CD4-positive, alpha-beta T cell (primary cell): ENCODE data around the gene BLM. TPM values are rescaled to one million over a fixed set of nuclear protein-coding genes. Genes with fewer than 3 reads are reported as not detected.
A peak's percentile ranks its signal among the peaks of the same experiment; 100 is the strongest.

Experiments used
- ATAC-seq: fragments of 200-7000 bp; cut with Tn5 transposase; one replicate; pipeline ENCODE4 v1.10.0; 2022; ENCODE audit warnings: mild to moderate bottlenecking; ENCODE audit not compliant: poor library complexity
- CTCF ChIA-PET: fragments of 350-600 bp; sonication (Branson Sonifier 250); formaldehyde crosslinking; loops from one replicate; lab custom pipeline; 2021; ENCODE audit warnings: antibody characterized with exemption, inconsistent platforms; lab: Charles Lee
- POLR2A ChIA-PET: fragments of 350-600 bp; sonication (Branson Sonifier 250); formaldehyde crosslinking; loops from one replicate; lab custom pipeline; 2021; ENCODE audit warnings: antibody characterized with exemption, inconsistent platforms; lab: Charles Lee
- DNase-seq, 14 experiments: peaks; one replicate each; pipeline ENCODE4 v3.0.0-alpha.2; 2013 to 2020; ENCODE audit warnings: mixed read lengths in 2 of 14
- H3K27ac ChIP-seq, 2 donors: one replicate each; pipeline versions ENCODE4 v1.5.1 to v1.7.0; 2013; ENCODE audit warnings: low read length in 2 of 2, low read depth in 1 of 2, mild to moderate bottlenecking in 1 of 2
- H3K27me3 ChIP-seq, 2 experiments: 1 replicate in 1 of 2; 2 replicates in 1 of 2; pipeline versions ENCODE4 v1.6.1 to v1.7.0; 2013; ENCODE audit warnings: low read length in 2 of 2, control low read depth in 1 of 2, mild to moderate bottlenecking in 1 of 2, moderate library complexity in 1 of 2; ENCODE audit not compliant: insufficient read depth in 2 of 2, control insufficient read depth in 1 of 2
- H3K36me3 ChIP-seq: one replicate; pipeline ENCODE4 v1.6.1; 2013; ENCODE audit warnings: low read length, control low read depth; ENCODE audit not compliant: insufficient read depth
- H3K4me1 ChIP-seq: one replicate; pipeline ENCODE4 v1.6.1; 2013; ENCODE audit warnings: low read length, control low read depth; ENCODE audit not compliant: insufficient read depth
- H3K4me3 ChIP-seq: one replicate; pipeline ENCODE4 v1.5.1; 2013; ENCODE audit warnings: mild to moderate bottlenecking, low read length, moderate library complexity
- H3K9me3 ChIP-seq, 2 experiments: 1 replicate in 1 of 2; 2 replicates in 1 of 2; pipeline versions ENCODE4 v1.6.1 to v1.7.0; 2013; ENCODE audit warnings: low read length in 2 of 2, mild to moderate bottlenecking in 2 of 2, control low read depth in 1 of 2, moderate library complexity in 1 of 2; ENCODE audit not compliant: control insufficient read depth in 1 of 2, insufficient read depth in 1 of 2
- H3K27ac Mint-ChIP-seq: one replicate; pipeline ENCODE4 v1.8.0; 2020; ENCODE audit warnings: mixed read lengths
- H3K27me3 Mint-ChIP-seq: one replicate; pipeline ENCODE4 v1.8.0; 2021; ENCODE audit warnings: mixed read lengths
- H3K36me3 Mint-ChIP-seq: one replicate; pipeline ENCODE4 v1.8.0; 2021; ENCODE audit warnings: low read depth, mixed read lengths
- H3K4me1 Mint-ChIP-seq: one replicate; pipeline ENCODE4 v1.8.0; 2021; ENCODE audit warnings: low read depth, mixed read lengths
- H3K4me3 Mint-ChIP-seq: one replicate; pipeline ENCODE4 v1.8.0; 2020; ENCODE audit warnings: mild to moderate bottlenecking, mixed read lengths
- H3K9me3 Mint-ChIP-seq: one replicate; pipeline ENCODE4 v1.8.0; 2020; ENCODE audit warnings: mixed read lengths
- intact Hi-C, 2 experiments: fragments of 100-400 bp; cut with DNase I in 1 of 2; cut with micrococcal nuclease in 1 of 2; formaldehyde crosslinking; loops; one replicate each; pipeline versions ENCODE4 v1.15.1 to v1.9.0; 2023 to 2025; cut with DNase I, micrococcal nuclease
- total RNA-seq, 174 experiments: library from RNA in 2 of 174; stranded (reverse) in 2 of 174; gene quantifications; one replicate each; pipeline ENCODE4 v1.2.3 and lab custom pipeline; 2021 to 2026
- TF ChIP-seq, protein P1 (sequence below): fragments of 200-600 bp; IDR thresholded peaks from one replicate; pipeline ENCODE4 v1.8.0; 2022; ENCODE audit warnings: antibody characterized with exemption, mild to moderate bottlenecking

BLM gene
- total RNA-seq, 2 experiments from 2014 or later = 1.6 to 1.8 TPM

GRCh38 chr15:90828111-90828510 lies 111.0 kb downstream of the BLM start:
- no peak overlapping the region for H3K4me3 Mint-ChIP-seq
- POLR2A ChIA-PET = no interaction called here
- CTCF ChIA-PET = no interaction called here

GRCh38 chr15:90829126-90829525 lies 112.0 kb downstream of the BLM start:
- POLR2A ChIA-PET = no interaction called here
- H3K4me3 ChIP-seq = no peak overlapping the region
- intact Hi-C loops = no loop called here

More at GRCh38 chr15:90828111-90828510, 111.0 kb downstream of the BLM start:
- H3K36me3 ChIP-seq = no peaks in the 10 kb centered on the region
- H3K4me1 ChIP-seq = peaks cover 14% of the 10 kb centered on the region
- H3K27me3 Mint-ChIP-seq = no peaks in the 10 kb centered on the region
- H3K36me3 Mint-ChIP-seq = no peaks in the 10 kb centered on the region
- H3K27ac ChIP-seq = no peak overlapping the region
- no peak for DNase-seq
- H3K9me3 Mint-ChIP-seq = no peaks in the 10 kb centered on the region
- no peak overlapping the region for H3K4me3 ChIP-seq
- H3K27ac Mint-ChIP-seq = no peak overlapping the region
- no peak for ATAC-seq
- TF ChIP-seq, protein P1, sequence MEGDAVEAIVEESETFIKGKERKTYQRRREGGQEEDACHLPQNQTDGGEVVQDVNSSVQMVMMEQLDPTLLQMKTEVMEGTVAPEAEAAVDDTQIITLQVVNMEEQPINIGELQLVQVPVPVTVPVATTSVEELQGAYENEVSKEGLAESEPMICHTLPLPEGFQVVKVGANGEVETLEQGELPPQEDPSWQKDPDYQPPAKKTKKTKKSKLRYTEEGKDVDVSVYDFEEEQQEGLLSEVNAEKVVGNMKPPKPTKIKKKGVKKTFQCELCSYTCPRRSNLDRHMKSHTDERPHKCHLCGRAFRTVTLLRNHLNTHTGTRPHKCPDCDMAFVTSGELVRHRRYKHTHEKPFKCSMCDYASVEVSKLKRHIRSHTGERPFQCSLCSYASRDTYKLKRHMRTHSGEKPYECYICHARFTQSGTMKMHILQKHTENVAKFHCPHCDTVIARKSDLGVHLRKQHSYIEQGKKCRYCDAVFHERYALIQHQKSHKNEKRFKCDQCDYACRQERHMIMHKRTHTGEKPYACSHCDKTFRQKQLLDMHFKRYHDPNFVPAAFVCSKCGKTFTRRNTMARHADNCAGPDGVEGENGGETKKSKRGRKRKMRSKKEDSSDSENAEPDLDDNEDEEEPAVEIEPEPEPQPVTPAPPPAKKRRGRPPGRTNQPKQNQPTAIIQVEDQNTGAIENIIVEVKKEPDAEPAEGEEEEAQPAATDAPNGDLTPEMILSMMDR = no peak
- no peaks in the 10 kb centered on the region for H3K9me3 ChIP-seq
- peaks cover 20% of the 10 kb centered on the region for H3K4me1 Mint-ChIP-seq
- intact Hi-C loops = no loop called here
- no peaks in the 10 kb centered on the region for H3K27me3 ChIP-seq

DNA sequence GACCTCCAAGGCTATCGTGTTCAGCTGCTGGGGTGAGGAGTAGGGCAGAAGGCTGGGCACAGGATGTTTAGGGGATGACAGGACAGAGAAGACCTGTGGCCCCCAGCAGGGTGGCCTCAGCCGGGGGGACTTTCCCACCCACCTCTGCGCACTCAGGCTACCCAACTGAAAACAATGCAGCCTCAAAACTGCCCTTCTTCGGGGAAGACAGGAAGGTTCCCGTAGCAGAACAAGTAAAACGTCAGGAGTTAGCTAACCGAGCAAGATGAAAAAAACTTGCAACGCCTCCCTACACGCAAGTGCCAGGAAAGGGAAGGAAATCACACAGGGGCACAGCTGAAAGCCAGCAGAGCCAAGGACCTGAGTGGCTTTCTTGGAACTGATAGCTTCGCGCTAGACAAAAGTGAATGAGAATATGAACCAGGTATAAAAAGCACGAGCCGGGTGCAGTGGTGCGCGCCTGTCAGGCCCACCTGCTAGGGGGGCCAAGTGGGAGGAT lies 112.8 kb downstream of the BLM start:
- DNase-seq (peak in 6 of 14 experiments; percentile 15 to 69 (median 37)), ATAC-seq (peak; percentile 72)
- ChIA-PET POLR2A (no interaction called here), CTCF (interaction anchor here (1.2 kb wide), 1 partner anchor 510 kb away, joined by 3 read pairs; no protein-coding TSS in a partner anchor)
- H3K27ac ChIP-seq = no peak overlapping the region
- H3K36me3 Mint-ChIP-seq = no peaks in the 10 kb centered on the region
- peaks cover 14% of the 10 kb centered on the region for H3K4me1 ChIP-seq
- TF ChIP-seq, protein P1 = no peak
- no peaks in the 10 kb centered on the region for H3K27me3 ChIP-seq
- intact Hi-C loops = no loop called here
- peak overlapping the region; percentile 71 for H3K27ac Mint-ChIP-seq
- peak overlapping the region; percentile 11 for H3K4me3 Mint-ChIP-seq
- no peaks in the 10 kb centered on the region for H3K9me3 ChIP-seq
- H3K9me3 Mint-ChIP-seq = no peaks in the 10 kb centered on the region
- H3K27me3 Mint-ChIP-seq = no peaks in the 10 kb centered on the region
- H3K4me1 Mint-ChIP-seq = peaks cover 20% of the 10 kb centered on the region
- H3K36me3 ChIP-seq = no peaks in the 10 kb centered on the region
- peak overlapping the region; percentile 16 for H3K4me3 ChIP-seq

More at GRCh38 chr15:90829126-90829525, 112.0 kb downstream of the BLM start:
- Mint-ChIP-seq H3K4me3 (no peak overlapping the region), H3K4me1 (peaks cover 20% of the 10 kb centered on the region), H3K27me3 (no peaks in the 10 kb centered on the region), H3K9me3 (no peaks in the 10 kb centered on the region), H3K27ac (no peak overlapping the region), H3K36me3 (no peaks in the 10 kb centered on the region)
- ATAC-seq (no peak), DNase-seq (no peak)
- no peaks in the 10 kb centered on the region for H3K9me3 ChIP-seq
- no peaks in the 10 kb centered on the region for H3K27me3 ChIP-seq
- no peak overlapping the region for H3K27ac ChIP-seq
- H3K36me3 ChIP-seq = no peaks in the 10 kb centered on the region
- CTCF ChIA-PET = no interaction called here
- TF ChIP-seq, protein P1 = no peak
- H3K4me1 ChIP-seq = peaks cover 14% of the 10 kb centered on the region
